ENCODE measurements around the gene LAPTM5.

- no peak for TF ChIP-seq L3MBTL2 (conservative IDR thresholded peaks at IDR 0.05)
- TF ChIP-seq BHLHE40 (IDR thresholded peaks at IDR 0.05; ENCODE audit: borderline replicate concordance) = no peak
- TF ChIP-seq TARDBP (IDR thresholded peaks at IDR 0.05) = no peak
- TF ChIP-seq ELF4 (IDR thresholded peaks at IDR 0.05) = no peak
- no peak for TF ChIP-seq SP1 (IDR thresholded peaks at IDR 0.05)
- TF ChIP-seq FOXA1 (IDR thresholded peaks at IDR 0.05) = no peak
- no peak for TF ChIP-seq PKNOX1 (IDR thresholded peaks at IDR 0.05)
- no peak for TF ChIP-seq ARNT (IDR thresholded peaks at IDR 0.05)
- no peak for TF ChIP-seq LEF1 (IDR thresholded peaks at IDR 0.05; ENCODE audit: borderline replicate concordance)
- TF ChIP-seq FOXM1 (IDR thresholded peaks at IDR 0.05; ENCODE audit: borderline replicate concordance) = no peak
- no peak for TF ChIP-seq NFRKB (IDR thresholded peaks at IDR 0.05)
Observed at GRCh38 chr1:30720271-30721223, 37.0 kb downstream of the LAPTM5 start.

Data from HEK293T (cell line).